ENCODE measurements around the gene MRPS12. TPM values are rescaled to one million over a fixed set of nuclear protein-coding genes. Genes with fewer than 3 reads are reported as not detected.

The MRPS12 gene
- total and polyA plus RNA-seq, 9 of the 15 experiments (the other 6 are each of a cell fraction or from before 2014, with no cell fraction given): 8.1 to 174 (median 52.0) TPM

DNA sequence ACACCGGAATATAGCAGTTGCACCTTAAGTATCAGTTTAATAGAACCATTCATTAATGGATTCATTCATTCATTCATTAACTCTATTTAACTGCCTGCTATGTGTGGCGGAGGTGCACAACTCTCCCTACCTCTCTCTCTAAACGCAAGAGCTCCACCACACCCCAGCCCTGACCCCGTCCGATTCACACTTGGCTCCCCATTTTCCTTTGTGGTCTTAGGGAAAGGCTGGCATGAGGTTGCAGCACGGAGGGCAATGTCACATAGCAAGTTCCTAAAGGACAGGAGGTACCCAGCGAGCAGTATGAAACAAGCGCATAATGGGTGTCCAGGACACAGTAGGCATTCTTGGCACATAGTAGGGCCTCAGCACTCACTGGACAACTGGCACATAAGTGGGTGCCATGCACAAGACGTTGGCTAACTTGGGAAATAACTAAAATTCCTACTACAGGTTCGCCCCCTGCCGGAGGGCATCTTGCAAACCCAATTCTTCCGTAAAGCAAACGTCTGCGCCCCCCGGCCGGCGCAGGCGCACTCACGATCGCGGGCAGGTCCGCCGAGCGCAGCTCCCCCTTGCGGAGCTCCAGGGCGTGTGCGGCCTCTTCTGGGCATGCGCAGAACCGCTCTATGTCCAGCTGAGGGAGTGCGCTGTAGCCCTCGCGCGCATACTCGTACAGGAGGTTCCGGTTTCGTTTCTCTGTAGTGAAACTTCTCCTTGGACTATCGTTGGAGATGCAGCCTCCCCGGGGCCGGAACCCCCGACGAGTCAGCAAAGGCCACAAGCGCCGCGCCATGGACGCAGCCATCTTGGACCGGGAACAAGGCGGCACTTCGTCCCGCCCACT, 592 bp upstream of the MRPS12 start, which contains the start of gene SARS2 (continued):
- TF ChIP-seq, protein P1, sequence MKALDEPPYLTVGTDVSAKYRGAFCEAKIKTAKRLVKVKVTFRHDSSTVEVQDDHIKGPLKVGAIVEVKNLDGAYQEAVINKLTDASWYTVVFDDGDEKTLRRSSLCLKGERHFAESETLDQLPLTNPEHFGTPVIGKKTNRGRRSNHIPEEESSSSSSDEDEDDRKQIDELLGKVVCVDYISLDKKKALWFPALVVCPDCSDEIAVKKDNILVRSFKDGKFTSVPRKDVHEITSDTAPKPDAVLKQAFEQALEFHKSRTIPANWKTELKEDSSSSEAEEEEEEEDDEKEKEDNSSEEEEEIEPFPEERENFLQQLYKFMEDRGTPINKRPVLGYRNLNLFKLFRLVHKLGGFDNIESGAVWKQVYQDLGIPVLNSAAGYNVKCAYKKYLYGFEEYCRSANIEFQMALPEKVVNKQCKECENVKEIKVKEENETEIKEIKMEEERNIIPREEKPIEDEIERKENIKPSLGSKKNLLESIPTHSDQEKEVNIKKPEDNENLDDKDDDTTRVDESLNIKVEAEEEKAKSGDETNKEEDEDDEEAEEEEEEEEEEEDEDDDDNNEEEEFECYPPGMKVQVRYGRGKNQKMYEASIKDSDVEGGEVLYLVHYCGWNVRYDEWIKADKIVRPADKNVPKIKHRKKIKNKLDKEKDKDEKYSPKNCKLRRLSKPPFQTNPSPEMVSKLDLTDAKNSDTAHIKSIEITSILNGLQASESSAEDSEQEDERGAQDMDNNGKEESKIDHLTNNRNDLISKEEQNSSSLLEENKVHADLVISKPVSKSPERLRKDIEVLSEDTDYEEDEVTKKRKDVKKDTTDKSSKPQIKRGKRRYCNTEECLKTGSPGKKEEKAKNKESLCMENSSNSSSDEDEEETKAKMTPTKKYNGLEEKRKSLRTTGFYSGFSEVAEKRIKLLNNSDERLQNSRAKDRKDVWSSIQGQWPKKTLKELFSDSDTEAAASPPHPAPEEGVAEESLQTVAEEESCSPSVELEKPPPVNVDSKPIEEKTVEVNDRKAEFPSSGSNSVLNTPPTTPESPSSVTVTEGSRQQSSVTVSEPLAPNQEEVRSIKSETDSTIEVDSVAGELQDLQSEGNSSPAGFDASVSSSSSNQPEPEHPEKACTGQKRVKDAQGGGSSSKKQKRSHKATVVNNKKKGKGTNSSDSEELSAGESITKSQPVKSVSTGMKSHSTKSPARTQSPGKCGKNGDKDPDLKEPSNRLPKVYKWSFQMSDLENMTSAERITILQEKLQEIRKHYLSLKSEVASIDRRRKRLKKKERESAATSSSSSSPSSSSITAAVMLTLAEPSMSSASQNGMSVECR (CRISPR knock-in tag; IDR thresholded peaks at IDR 0.05): peak; percentile 95
- TF ChIP-seq NEUROD1 (IDR thresholded peaks at IDR 0.05; ENCODE audit: borderline replicate concordance, low read depth, low read length, partially characterized antibody) (no peak), ZKSCAN8 (CRISPR knock-in tag; IDR thresholded peaks at IDR 0.05) (no peak), RUNX1 (IDR thresholded peaks at IDR 0.05; ENCODE audit: low read depth) (no peak), FOXP4 (CRISPR knock-in tag; IDR thresholded peaks at IDR 0.05; ENCODE audit: borderline replicate concordance) (no peak), KAT8 (IDR thresholded peaks at IDR 0.05; ENCODE audit: low read depth) (no peak), KAT2B (IDR thresholded peaks at IDR 0.05; ENCODE audit: low read depth, low read length) (peak; percentile 95), EP300 (IDR thresholded peaks at IDR 0.05; ENCODE audit: low read length) (peak; percentile 21; the same call in 1 of the 2 replicates), ILF3 (IDR thresholded peaks at IDR 0.05; ENCODE audit: borderline replicate concordance) (no peak), FIP1L1 (IDR thresholded peaks at IDR 0.05; ENCODE audit: low read depth, low read length, poor library complexity, severe bottlenecking) (peak; percentile 42)
- TF ChIP-seq, protein P2, sequence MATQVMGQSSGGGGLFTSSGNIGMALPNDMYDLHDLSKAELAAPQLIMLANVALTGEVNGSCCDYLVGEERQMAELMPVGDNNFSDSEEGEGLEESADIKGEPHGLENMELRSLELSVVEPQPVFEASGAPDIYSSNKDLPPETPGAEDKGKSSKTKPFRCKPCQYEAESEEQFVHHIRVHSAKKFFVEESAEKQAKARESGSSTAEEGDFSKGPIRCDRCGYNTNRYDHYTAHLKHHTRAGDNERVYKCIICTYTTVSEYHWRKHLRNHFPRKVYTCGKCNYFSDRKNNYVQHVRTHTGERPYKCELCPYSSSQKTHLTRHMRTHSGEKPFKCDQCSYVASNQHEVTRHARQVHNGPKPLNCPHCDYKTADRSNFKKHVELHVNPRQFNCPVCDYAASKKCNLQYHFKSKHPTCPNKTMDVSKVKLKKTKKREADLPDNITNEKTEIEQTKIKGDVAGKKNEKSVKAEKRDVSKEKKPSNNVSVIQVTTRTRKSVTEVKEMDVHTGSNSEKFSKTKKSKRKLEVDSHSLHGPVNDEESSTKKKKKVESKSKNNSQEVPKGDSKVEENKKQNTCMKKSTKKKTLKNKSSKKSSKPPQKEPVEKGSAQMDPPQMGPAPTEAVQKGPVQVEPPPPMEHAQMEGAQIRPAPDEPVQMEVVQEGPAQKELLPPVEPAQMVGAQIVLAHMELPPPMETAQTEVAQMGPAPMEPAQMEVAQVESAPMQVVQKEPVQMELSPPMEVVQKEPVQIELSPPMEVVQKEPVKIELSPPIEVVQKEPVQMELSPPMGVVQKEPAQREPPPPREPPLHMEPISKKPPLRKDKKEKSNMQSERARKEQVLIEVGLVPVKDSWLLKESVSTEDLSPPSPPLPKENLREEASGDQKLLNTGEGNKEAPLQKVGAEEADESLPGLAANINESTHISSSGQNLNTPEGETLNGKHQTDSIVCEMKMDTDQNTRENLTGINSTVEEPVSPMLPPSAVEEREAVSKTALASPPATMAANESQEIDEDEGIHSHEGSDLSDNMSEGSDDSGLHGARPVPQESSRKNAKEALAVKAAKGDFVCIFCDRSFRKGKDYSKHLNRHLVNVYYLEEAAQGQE (IDR thresholded peaks at IDR 0.05; ENCODE audit: borderline replicate concordance): peak; percentile 80; the same call in 1 of the 2 replicates
- TF ChIP-seq, protein P2 (CRISPR knock-in tag; IDR thresholded peaks at IDR 0.05; ENCODE audit: low read depth): no peak
